SK-N-SH (cell line): Measurements from ENCODE around the gene THSD4. TPM values are rescaled to one million over a fixed set of nuclear protein-coding genes. Genes with fewer than 3 reads are reported as not detected.

Source experiments
- CTCF ChIA-PET: fragments of 300-600, 350-600 bp; formaldehyde crosslinking; extraction: SDS; loops from one replicate; lab custom pipeline; 2021; lab: Yijun Ruan, JAX
- POLR2A ChIA-PET: fragments of 350-600 bp; sonication (Branson Sonifier 250); formaldehyde crosslinking; extraction: SDS; loops from one replicate; lab custom pipeline; 2020; ENCODE audit warnings: antibody characterized with exemption, inconsistent platforms; lab: Yijun Ruan, JAX
- DNase-seq: peaks from one replicate; pipeline ENCODE4 v3.0.0; 2012
- H2AFZ ChIP-seq: fragments of 200-600 bp; sonication (generic); 2 replicates; pipeline ENCODE4 v1.8.1; 2016; ENCODE audit warnings: antibody characterized with exemption, mild to moderate bottlenecking, low read depth
- H3F3A ChIP-seq: fragments of 200-600 bp; sonication (generic); replicated peaks from 2 replicates; pipeline ENCODE3; 2016; ENCODE audit warnings: antibody characterized with exemption, mild to moderate bottlenecking; ENCODE audit not compliant: insufficient read depth
- H3K27ac ChIP-seq, 2 experiments: fragments of 200-500 bp in 1 of 2; fragments of 200-600 bp in 1 of 2; sonication (Bioruptor generic) in 1 of 2; sonication (generic), shearing (Covaris generic) in 1 of 2; 2 replicates each; pipeline versions ENCODE4 v1.5.1 to v1.6.1; 2014 to 2016; ENCODE audit warnings: low read depth in 2 of 2, inconsistent platforms in 1 of 2, low read length in 1 of 2, mild to moderate bottlenecking in 1 of 2, mixed read lengths in 1 of 2
- H3K27me3 ChIP-seq: fragments of 200-600 bp; sonication (generic), shearing (Covaris generic); 2 replicates; pipeline ENCODE4 v1.6.1; 2016; ENCODE audit warnings: mixed run types; ENCODE audit not compliant: insufficient read depth
- H3K36me3 ChIP-seq, 2 experiments: fragments of 200-500 bp in 1 of 2; fragments of 200-600 bp in 1 of 2; sonication (Bioruptor generic) in 1 of 2; sonication (generic) in 1 of 2; replicated peaks in 1 of 2; 2 replicates each; pipeline versions ENCODE3 to v1.5.1; 2014 to 2016; ENCODE audit warnings: low read length in 1 of 2, mild to moderate bottlenecking in 1 of 2; ENCODE audit not compliant: insufficient read depth in 2 of 2, control insufficient read depth in 1 of 2
- H3K4me1 ChIP-seq, 2 experiments: fragments of 200-500 bp in 1 of 2; fragments of 200-600 bp in 1 of 2; sonication (Bioruptor generic) in 1 of 2; sonication (generic), shearing (Covaris generic) in 1 of 2; 2 replicates each; pipeline versions ENCODE4 v1.5.1 to v1.6.1; 2014 to 2016; ENCODE audit warnings: low read depth in 1 of 2, low read length in 1 of 2, mixed run types in 1 of 2; ENCODE audit not compliant: insufficient read depth in 2 of 2, control insufficient read depth in 1 of 2
- H3K4me2 ChIP-seq: fragments of 200-600 bp; sonication (generic), shearing (Covaris generic); 2 replicates; pipeline ENCODE4 v1.6.1; 2017; ENCODE audit warnings: mixed run types
- H3K4me3 ChIP-seq, 2 experiments: fragments of 200-500 bp in 1 of 2; fragments of 200-600 bp in 1 of 2; sonication (Bioruptor generic) in 1 of 2; sonication (generic), shearing (Covaris generic) in 1 of 2; 2 replicates each; pipeline versions ENCODE4 v1.5.1 to v1.8.1; 2014 to 2016; ENCODE audit warnings: low read depth in 2 of 2, inconsistent platforms in 1 of 2, low read length in 1 of 2, mild to moderate bottlenecking in 1 of 2, mixed read lengths in 1 of 2, moderate library complexity in 1 of 2
- H3K79me2 ChIP-seq: fragments of 200-600 bp; sonication (generic); 2 replicates; pipeline ENCODE4 v1.8.1; 2017; ENCODE audit warnings: mild to moderate bottlenecking; ENCODE audit not compliant: insufficient read depth
- H3K9ac ChIP-seq: fragments of 200-600 bp; sonication (generic); 2 replicates; pipeline ENCODE4 v1.6.1; 2017; ENCODE audit warnings: mixed run types
- H3K9me2 ChIP-seq: fragments of 200-600 bp; sonication (generic); 2 replicates; pipeline ENCODE4 v1.6.1; 2017; ENCODE audit warnings: mixed run types
- H3K9me3 ChIP-seq: fragments of 200-600 bp; sonication (generic); 2 replicates; pipeline ENCODE4 v1.6.1; 2017; ENCODE audit warnings: mixed run types, mild to moderate bottlenecking, moderate library complexity
- H4K20me1 ChIP-seq: fragments of 200-600 bp; sonication (generic); 2 replicates; pipeline ENCODE4 v1.6.1; 2017; ENCODE audit warnings: mild to moderate bottlenecking, mixed run types; ENCODE audit not compliant: insufficient read depth
- ELF1 ChIP-seq: IDR thresholded peaks from 2 replicates; pipeline ENCODE4 v1.4.0; 2012
- EZH2phosphoT487 ChIP-seq: fragments of 200-600 bp; sonication (generic); IDR thresholded peaks from 2 replicates; pipeline ENCODE4 v1.6.1; 2017; ENCODE audit warnings: low read depth, mixed run types, mild to moderate bottlenecking, antibody characterized with exemption, moderate library complexity, borderline replicate concordance
- FOSL2 ChIP-seq: IDR thresholded peaks from 2 replicates; pipeline ENCODE4 v1.4.0; 2012; ENCODE audit warnings: low read depth, mild to moderate bottlenecking, moderate library complexity, borderline replicate concordance
- FOXM1 ChIP-seq: IDR thresholded peaks from 2 replicates; pipeline ENCODE4 v1.4.0; 2012; ENCODE audit warnings: low read depth, mild to moderate bottlenecking
- GABPA ChIP-seq: IDR thresholded peaks from 2 replicates; pipeline ENCODE4 v1.4.0; 2012; ENCODE audit warnings: low read depth, mild to moderate bottlenecking
- IRF3 ChIP-seq: fragments of 150-350 bp; IDR thresholded peaks from 2 replicates; pipeline ENCODE4 v1.6.1; 2016; ENCODE audit warnings: mild to moderate bottlenecking, low read depth, low read length
- JUND ChIP-seq: IDR thresholded peaks from 2 replicates; pipeline ENCODE4 v1.4.0; 2012
- MEF2A ChIP-seq: IDR thresholded peaks from 2 replicates; pipeline ENCODE4 v1.4.0; 2012; ENCODE audit warnings: low read depth, borderline replicate concordance
- NFIC ChIP-seq: IDR thresholded peaks from 2 replicates; pipeline ENCODE4 v1.4.0; 2012; ENCODE audit warnings: borderline replicate concordance
- PBX3 ChIP-seq: IDR thresholded peaks from 2 replicates; pipeline ENCODE4; 2012
- RAD21 ChIP-seq: IDR thresholded peaks from 2 replicates; pipeline ENCODE4 v1.6.1; 2012; ENCODE audit warnings: mild to moderate bottlenecking, low read length
- RFX5 ChIP-seq: IDR thresholded peaks from 2 replicates; pipeline ENCODE4 v1.6.1; 2012; ENCODE audit warnings: mild to moderate bottlenecking, improper control_type of control experiment, low read length
- TEAD4 ChIP-seq: IDR thresholded peaks from 2 replicates; pipeline ENCODE4 v1.4.0; 2012; ENCODE audit warnings: mild to moderate bottlenecking, borderline replicate concordance; ENCODE audit not compliant: insufficient read depth
- USF1 ChIP-seq: IDR thresholded peaks from 2 replicates; pipeline ENCODE4 v1.4.0; 2012; ENCODE audit warnings: low read depth, borderline replicate concordance
- USF2 ChIP-seq: fragments of 150-350 bp; IDR thresholded peaks from 2 replicates; pipeline ENCODE4 v1.6.1; 2017; ENCODE audit warnings: antibody characterized with exemption, low read length, low read depth, borderline replicate concordance
- WGBS: methylation state at CpG from one replicate; pipeline ENCODE4 v1.1.6; 2017; ENCODE audit warnings: low lambda C conversion rate; 5-methylcytosine and 5-hydroxymethylcytosine counted together
- polyA plus RNA-seq, 3 experiments: library from polyadenylated mRNA; depleted of rRNA; stranded (reverse); fragments of >200 nt; gene quantifications; 2 replicates each; pipeline ENCODE4 v1.2.3, GENCODE V29; 2012
- TF ChIP-seq, protein P1 (sequence below): IDR thresholded peaks from 2 replicates; pipeline ENCODE4 v1.4.0; 2012; ENCODE audit warnings: low read depth

The THSD4 gene
- polyA plus RNA-seq, 1 of the 3 experiments (the other 2 are of a cell fraction): 79.1 TPM

- POLR2A ChIA-PET: no interaction called here
- no peak for DNase-seq
- WGBS: 93% methylated on average over 4 of the region's 4 CpGs
- TF ChIP-seq, protein P1, sequence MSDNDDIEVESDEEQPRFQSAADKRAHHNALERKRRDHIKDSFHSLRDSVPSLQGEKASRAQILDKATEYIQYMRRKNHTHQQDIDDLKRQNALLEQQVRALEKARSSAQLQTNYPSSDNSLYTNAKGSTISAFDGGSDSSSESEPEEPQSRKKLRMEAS: no peak
- TF ChIP-seq USF2 (no peak), RFX5 (no peak), PBX3 (no peak), MEF2A (no peak), FOSL2 (no peak), USF1 (no peak), GABPA (no peak), IRF3 (no peak), JUND (no peak), EZH2phosphoT487 (no peak), NFIC (no peak), RAD21 (no peak), TEAD4 (no peak), ELF1 (no peak), FOXM1 (no peak)
- no peaks in the 10 kb centered on the region for H3K79me2 ChIP-seq
- H3K9ac ChIP-seq: no peak overlapping the region
- H3K9me3 ChIP-seq: no peaks in the 10 kb centered on the region
- H3K4me2 ChIP-seq: no peak overlapping the region
- H3K9me2 ChIP-seq: no peaks in the 10 kb centered on the region
- H3K4me3 ChIP-seq: no peak overlapping the region
- no peaks in the 10 kb centered on the region for H3K27me3 ChIP-seq
- no peak overlapping the region for H2AFZ ChIP-seq
- CTCF ChIA-PET: no interaction called here
- no peaks in the 10 kb centered on the region for H3K4me1 ChIP-seq
- H4K20me1 ChIP-seq: no peaks in the 10 kb centered on the region
- H3K36me3 ChIP-seq: peaks cover 52 to 56% of the 10 kb centered on the region in 2 experiments
- no peak overlapping the region for H3K27ac ChIP-seq
- no peaks in the 10 kb centered on the region for H3F3A ChIP-seq
These were observed 709.9 kb downstream of the THSD4 start for GRCh38 chr15:71825021-71825730.
